HFF-Myc (cell line): Measurements from ENCODE around the gene SMAD7.

Experiments
- DNase-seq: peaks from one replicate; pipeline ENCODE4 v3.0.0-alpha.2; 2011; ENCODE audit warnings: low read depth; ENCODE audit errors: extremely low read depth
- H3K4me3 ChIP-seq: replicated peaks from 2 replicates; pipeline ENCODE4 v1.5.1; 2011; ENCODE audit warnings: low read depth, mild to moderate bottlenecking, control low read depth, low read length
- TF ChIP-seq, protein P1 (sequence below): IDR thresholded peaks from 2 replicates; pipeline ENCODE4 v1.5.1; 2012; ENCODE audit warnings: mild to moderate bottlenecking, low read depth, low read length, control low read depth; ENCODE audit errors: missing control alignments

The SMAD7 gene

DNA sequence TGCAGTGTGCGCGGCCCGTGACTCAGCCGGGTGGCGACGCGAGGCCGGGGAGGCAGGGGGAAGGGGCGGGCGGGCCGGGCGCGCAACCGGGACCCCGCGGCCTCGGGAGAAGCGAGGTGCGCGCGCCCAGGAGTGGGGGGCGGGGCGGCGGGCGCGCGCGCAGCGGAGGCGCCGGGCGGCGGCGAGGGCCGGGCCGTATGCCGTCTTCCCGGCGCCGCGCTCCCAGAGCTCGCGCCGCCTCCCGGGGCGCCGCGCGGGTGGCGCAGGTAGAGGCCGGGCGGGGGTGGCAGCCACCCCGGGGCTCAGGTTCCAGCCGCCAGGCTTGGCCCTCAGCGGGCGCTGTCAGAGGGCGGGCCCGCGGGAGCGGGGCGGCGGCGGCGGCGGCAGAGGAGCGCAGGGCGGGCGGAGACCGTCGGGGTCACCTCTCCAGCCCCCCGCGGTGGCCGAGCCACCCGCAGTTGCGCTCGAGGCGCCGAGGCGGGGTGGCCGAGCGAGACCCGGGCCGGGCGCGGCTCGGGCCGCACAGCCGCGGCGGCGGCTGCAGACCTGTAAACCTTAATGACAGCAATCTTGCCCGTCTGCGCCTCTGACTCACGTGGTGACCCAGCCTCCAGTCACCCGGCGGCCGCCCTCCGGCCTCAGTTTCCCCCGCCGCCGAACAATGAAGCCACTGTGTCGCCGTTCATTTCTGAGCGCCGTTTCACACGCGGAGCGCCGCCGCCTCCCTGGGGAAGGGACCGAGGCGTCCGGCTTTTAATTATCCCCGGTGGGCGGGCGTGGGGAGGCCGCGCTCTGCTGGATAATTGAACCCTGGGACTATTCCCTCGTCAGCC is 25.3 kb upstream of the SMAD7 start:
- H3K4me3 ChIP-seq = peak overlapping the region; percentile 53
- TF ChIP-seq, protein P1, sequence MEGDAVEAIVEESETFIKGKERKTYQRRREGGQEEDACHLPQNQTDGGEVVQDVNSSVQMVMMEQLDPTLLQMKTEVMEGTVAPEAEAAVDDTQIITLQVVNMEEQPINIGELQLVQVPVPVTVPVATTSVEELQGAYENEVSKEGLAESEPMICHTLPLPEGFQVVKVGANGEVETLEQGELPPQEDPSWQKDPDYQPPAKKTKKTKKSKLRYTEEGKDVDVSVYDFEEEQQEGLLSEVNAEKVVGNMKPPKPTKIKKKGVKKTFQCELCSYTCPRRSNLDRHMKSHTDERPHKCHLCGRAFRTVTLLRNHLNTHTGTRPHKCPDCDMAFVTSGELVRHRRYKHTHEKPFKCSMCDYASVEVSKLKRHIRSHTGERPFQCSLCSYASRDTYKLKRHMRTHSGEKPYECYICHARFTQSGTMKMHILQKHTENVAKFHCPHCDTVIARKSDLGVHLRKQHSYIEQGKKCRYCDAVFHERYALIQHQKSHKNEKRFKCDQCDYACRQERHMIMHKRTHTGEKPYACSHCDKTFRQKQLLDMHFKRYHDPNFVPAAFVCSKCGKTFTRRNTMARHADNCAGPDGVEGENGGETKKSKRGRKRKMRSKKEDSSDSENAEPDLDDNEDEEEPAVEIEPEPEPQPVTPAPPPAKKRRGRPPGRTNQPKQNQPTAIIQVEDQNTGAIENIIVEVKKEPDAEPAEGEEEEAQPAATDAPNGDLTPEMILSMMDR = no peak
- no peak for DNase-seq

DNA sequence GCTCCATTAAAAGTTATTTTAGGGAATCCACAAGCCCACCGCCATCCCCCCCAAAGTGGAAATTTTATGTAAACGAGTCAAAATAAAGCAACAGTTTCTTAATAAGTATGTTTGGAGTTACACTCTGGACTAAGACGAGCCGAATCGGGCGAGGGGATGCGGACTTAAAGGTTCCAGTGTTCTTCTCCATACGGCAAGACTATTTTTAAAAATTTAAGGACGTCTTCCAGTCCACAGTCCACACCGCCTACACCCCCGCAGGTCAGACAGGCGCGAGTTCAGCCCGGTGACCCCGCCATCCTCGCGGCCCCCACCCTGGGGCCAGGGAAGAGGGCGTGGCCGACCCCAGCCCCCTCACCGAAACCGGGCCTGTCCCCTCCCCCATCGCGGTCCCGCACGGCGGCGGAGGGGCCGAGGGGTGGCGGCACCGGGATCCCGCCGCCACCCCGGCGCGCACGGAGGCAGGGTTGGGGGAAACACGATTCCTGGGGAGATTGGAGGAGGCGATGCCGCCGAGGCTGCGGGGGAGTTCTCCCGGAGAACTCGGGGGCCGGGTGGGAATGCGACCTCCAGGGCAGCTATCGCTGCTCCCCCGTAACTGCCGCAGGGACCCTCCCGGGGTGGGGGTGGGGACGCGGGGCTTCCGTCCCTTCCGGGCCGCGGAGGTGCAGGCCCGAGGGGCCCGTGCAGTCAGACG is 24.5 kb upstream of the SMAD7 start:
- TF ChIP-seq, protein P1 = no peak
- no peak for DNase-seq
- H3K4me3 ChIP-seq = peak overlapping the region; percentile 53

DNA sequence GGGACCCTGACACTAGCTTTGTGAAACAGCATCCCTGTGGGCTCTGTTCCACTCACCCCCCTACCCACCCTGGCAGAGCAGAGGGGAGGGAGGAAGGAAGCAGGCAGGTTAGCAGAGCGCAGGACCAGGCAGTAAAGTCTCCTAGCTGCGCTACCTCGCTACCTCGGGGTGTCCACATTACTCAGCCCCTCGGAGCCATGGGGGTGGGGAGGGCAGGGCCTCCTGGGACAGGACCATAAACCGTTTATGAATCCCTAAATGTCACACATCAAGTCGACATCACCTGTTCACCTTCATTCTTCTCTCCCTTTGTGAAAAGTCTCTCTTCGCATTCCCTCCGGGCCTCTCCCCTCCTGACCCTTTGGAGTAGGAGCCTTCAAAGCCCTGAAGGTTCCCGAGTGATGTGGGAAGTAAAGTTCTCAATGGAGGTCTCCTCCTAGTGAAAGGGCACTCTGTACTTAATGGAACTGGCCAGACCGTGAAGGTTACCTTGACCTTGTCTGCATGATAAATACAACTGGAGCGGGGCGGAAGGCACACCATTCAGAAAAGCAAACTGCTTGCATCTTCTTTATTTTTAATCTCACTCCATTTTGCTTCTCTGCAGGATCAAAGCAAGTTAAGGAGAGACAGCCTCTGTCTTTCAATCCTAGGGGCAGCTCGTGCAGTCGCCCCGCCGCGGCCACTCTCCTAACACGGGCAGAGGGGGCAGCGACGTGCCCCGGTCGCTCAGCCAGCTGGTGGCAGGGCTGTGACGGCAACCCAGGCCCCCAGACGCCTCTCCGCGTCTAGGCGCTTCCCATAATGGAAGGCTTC is 23.7 kb upstream of the SMAD7 start:
- H3K4me3 ChIP-seq = peak overlapping the region; percentile 53
- DNase-seq = no peak
- TF ChIP-seq, protein P1 = no peak

DNA sequence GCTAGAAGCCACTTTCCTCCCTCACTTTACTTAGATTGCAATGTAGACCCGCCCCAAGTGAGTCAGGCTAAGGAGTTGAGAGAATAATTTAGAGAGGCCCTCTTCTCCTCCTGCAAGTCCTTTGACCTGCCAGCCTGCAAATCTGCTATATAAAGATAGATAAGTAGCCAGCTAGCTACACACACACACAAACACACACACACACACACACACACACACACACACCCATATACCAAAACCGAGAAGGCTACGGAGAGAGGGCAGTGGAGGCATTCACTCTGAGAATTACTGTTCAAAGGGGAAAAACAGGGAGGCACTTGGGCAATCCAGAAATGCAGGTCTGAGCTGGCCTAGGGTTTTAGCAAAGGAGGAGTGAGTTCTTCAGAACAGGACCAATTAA is 23.0 kb upstream of the SMAD7 start:
- TF ChIP-seq, protein P1 = no peak
- DNase-seq = no peak
- no peak overlapping the region for H3K4me3 ChIP-seq

DNA sequence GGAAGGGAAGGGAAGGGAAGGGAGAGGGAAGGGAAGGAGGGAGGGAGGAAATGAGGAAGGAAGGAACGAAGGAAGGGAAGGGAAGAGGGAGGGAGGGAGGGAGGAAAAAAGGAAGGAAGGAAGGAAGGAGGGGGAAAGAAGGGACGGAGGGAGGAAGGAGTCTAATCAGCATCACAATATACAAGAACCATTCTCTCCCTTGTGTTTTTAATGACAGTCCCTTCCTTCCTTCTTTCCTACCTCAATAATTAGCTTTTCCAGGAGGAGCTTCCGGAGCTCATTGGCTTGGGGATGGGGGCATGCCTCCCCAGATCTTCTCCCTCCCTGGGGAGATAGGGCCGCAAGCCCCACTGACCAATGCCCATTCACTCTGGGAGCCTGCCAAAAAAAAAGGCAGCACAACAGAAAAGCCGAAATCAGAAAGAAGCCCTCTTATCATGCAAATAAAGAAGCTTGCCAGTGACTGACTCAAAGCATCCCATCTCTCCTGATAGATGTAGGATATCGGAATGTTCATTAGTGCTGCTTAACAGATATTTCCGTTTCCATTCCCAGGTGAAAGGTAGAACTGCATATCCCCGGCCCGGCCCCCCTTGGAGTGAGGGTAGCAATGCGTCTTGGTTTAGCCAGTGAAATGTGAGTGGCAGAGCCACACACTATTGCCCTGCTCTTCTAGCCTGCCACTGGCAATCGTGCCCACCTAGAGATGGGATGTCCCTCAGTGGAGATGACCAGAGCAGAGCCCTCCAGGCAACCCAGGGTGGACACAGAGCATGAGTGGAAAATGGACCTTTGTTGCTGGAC is 17.8 kb upstream of the SMAD7 start:
- H3K4me3 ChIP-seq = no peak overlapping the region
- TF ChIP-seq, protein P1 = no peak
- no peak for DNase-seq

DNA sequence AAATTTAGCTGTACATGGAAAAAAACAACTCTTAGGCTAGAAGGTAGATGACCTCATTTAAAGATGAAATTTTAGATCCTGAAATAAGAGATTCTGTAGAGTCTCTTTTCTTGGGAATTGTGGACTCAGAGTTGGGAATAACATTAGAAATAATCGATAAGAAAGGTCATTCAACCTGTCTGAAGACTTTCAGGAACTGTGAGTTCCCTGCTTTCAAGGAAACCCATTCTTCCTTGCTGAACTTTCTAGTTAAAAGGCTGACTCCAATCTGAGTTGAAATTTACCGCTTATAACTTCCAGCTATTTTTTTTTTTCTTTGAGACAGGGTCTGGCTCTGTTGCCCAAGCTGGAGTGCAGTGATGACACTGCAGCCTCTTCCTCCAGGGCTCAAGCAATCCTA is 16.8 kb upstream of the SMAD7 start:
- H3K4me3 ChIP-seq = no peak overlapping the region
- TF ChIP-seq, protein P1 = no peak
- DNase-seq = no peak
